GM06990 (cell line): Measurements from ENCODE around the gene FARSB.
A peak's percentile ranks its signal among the peaks of the same experiment; 100 is the strongest.

ENCODE experiments used
- DNase-seq: peaks from one replicate; pipeline ENCODE4 v3.0.0-alpha.2; 2011; ENCODE audit not compliant: insufficient read length; ENCODE audit errors: extremely low read depth
- H3K27me3 ChIP-seq: replicated peaks from 2 replicates; pipeline ENCODE4 v1.6.0; 2011; ENCODE audit warnings: low read length; ENCODE audit not compliant: control insufficient read depth, insufficient read depth
- H3K36me3 ChIP-seq: 2 replicates; pipeline ENCODE4 v1.5.1; 2011; ENCODE audit warnings: low read length; ENCODE audit not compliant: control insufficient read depth, insufficient read depth
- H3K4me3 ChIP-seq: replicated peaks from 2 replicates; pipeline ENCODE4 v1.5.1; 2011; ENCODE audit warnings: low read depth, mild to moderate bottlenecking, control low read depth, low read length
- TF ChIP-seq, protein P1 (sequence below): IDR thresholded peaks from 2 replicates; pipeline ENCODE4 v1.5.1; 2011; ENCODE audit warnings: low read length, control low read depth, mild to moderate bottlenecking, inconsistent platforms; ENCODE audit not compliant: insufficient read depth, poor library complexity, severe bottlenecking

Gene FARSB

DNA sequence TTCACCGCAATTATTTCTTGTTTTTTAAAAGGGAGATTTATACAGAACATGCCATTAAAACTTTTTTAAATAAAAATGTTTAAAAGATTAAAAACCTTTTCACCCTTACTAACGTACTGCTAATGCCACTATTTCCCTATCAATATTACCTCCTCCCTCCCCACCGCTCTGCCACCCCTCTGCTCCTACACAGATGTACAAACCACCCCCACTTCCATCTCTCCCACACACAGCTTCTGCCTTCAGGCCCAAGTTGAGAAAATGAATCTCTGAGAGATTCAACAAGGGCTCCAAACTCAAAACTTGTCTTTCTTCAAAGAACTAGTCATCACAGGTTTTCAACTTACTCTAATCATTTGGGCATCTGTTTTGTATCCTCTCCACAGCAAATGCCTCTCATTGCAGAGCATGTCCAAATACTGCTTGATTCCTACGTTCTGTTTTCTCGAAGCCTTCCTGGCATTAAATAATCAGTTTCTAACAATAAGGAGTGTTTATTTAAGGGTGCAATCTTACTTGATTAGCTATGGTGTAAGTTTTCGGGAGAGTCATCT is 32.1 kb downstream of the FARSB start:
- Histone ChIP-seq H3K27me3 (no peaks in the 10 kb centered on the region), H3K36me3 (peaks cover 8% of the 10 kb centered on the region), H3K4me3 (no peak overlapping the region)
- DNase-seq: no peak
- TF ChIP-seq, protein P1, sequence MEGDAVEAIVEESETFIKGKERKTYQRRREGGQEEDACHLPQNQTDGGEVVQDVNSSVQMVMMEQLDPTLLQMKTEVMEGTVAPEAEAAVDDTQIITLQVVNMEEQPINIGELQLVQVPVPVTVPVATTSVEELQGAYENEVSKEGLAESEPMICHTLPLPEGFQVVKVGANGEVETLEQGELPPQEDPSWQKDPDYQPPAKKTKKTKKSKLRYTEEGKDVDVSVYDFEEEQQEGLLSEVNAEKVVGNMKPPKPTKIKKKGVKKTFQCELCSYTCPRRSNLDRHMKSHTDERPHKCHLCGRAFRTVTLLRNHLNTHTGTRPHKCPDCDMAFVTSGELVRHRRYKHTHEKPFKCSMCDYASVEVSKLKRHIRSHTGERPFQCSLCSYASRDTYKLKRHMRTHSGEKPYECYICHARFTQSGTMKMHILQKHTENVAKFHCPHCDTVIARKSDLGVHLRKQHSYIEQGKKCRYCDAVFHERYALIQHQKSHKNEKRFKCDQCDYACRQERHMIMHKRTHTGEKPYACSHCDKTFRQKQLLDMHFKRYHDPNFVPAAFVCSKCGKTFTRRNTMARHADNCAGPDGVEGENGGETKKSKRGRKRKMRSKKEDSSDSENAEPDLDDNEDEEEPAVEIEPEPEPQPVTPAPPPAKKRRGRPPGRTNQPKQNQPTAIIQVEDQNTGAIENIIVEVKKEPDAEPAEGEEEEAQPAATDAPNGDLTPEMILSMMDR: no peak

DNA sequence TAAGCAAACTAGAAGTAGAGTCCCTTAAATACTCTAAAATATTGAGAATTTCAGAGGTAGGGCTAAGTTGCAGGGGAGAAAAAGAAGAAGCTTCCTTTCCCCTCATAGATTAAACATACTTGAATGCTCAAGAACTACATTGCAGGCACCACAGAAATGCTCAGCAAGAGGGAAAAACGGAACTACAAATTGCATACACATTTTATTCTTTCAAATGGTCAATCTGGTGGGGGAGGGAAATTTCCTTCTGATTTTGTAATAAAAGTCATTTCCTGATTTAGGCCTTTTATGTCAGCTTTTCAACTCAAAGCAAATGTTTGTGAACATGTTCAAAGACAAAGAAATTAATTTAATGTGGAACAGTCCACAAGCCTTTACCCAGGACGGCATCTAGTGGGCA is 33.0 kb downstream of the FARSB start:
- DNase-seq: no peak
- H3K36me3 ChIP-seq: peaks cover 9% of the 10 kb centered on the region
- TF ChIP-seq, protein P1: no peak
- H3K27me3 ChIP-seq: no peaks in the 10 kb centered on the region
- H3K4me3 ChIP-seq: no peak overlapping the region

DNA sequence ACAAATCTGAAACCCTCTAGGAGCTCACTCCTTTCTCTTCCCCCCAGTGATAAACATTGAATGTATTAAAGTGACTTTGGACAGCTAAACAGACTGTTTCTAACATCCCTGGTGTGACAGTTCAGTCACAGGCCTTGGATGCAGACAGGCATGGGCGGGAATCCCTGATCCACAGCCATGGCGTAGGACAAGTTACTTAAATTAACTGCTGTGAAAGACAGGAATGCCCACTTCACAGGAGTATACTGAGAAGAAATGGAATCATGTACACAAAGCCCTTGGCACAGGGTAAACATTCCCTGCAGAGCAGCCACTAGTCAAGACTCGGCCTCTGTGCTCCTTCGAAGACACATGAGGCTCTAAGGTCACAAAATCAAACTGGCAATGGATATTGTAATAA is 34.0 kb downstream of the FARSB start:
- TF ChIP-seq, protein P1: no peak
- peaks cover 11% of the 10 kb centered on the region for H3K36me3 ChIP-seq
- no peak overlapping the region for H3K4me3 ChIP-seq
- DNase-seq: no peak
- no peaks in the 10 kb centered on the region for H3K27me3 ChIP-seq

DNA sequence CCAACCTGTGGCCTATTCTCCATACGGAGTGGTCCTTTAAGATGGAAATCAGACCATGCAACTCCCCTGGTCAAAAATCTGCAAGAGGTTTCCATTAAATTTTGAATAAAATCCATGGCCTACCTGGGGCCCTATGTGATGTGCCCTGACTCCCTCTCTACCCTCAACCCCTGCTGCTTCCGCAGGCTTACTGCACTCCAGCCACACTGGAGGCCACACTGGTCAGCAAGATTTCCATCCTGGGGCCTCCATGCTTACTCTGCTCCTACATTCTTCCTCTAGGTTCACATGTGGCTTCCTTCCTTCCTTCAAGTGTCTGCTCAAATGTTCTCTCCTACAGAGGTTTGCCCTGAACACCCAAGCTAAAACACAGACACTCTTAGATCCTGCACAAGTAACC is 40.6 kb downstream of the FARSB start:
- TF ChIP-seq, protein P1: no peak
- H3K4me3 ChIP-seq: no peak overlapping the region
- no peak for DNase-seq
- H3K36me3 ChIP-seq: peaks cover 7% of the 10 kb centered on the region
- no peaks in the 10 kb centered on the region for H3K27me3 ChIP-seq

DNA sequence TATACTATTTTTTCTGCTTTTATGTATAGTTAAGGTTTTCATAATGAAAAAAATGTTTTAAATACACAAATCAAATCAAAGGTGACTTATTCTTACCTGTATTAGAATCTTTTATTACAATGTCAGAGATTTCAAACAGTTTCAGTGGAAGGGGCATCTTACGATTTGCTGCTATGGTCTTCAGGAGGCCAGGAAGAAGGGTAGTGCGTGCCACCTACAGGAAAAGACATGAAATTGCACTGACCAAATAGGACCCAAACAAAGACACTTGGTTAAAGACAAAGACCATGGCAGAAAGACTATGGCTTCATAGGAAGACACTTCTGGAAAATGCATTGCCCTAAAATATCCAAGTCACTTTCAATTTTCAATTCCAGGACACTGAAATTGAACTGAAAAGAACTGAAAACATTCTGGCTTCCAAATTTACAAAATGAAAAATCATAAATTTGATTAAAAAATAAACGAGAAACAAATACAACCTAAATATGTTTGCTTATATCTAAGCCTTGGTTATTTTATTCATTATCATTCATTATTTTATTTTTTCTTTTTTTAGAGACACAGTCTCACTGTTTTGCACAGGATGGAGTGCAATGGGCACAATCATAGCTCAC is 42.1 kb downstream of the FARSB start:
- no peaks in the 10 kb centered on the region for H3K27me3 ChIP-seq
- no peak for DNase-seq
- peaks cover 7% of the 10 kb centered on the region for H3K36me3 ChIP-seq
- no peak overlapping the region for H3K4me3 ChIP-seq
- TF ChIP-seq, protein P1: peak; percentile 76
